ENCODE results near the gene UNC5B.
"Not testable (repeated sequence)": the region's sequence is repeated elsewhere in the genome, so short reads cannot be mapped to it uniquely, and the experiment has no call there.

UNC5B gene

GRCh38 chr10:71209731-71210541, 2.4 kb upstream of the UNC5B start:
- no peak for FAIRE-seq

- FAIRE-seq, result no peak
Measured at GRCh38 chr10:71210542-71210871, 1.9 kb upstream of the UNC5B start.

- no peak for FAIRE-seq
Measured at GRCh38 chr10:71211053-71211452, 1.3 kb upstream of the UNC5B start.

- FAIRE-seq, result no peak
Measured at GRCh38 chr10:71211775-71212317, 524 bp upstream of the UNC5B start.

GRCh38 chr10:71213127-71213621, 804 bp downstream of the UNC5B start:
- no peak for FAIRE-seq

- no peak for FAIRE-seq
Measured at GRCh38 chr10:71213761-71214440, 1.5 kb downstream of the UNC5B start.

GRCh38 chr10:71214641-71215559, 2.5 kb downstream of the UNC5B start:
- FAIRE-seq, result no peak

- no peak for FAIRE-seq
Measured at GRCh38 chr10:71216363-71216695, 4.0 kb downstream of the UNC5B start.

- no peak for FAIRE-seq
Measured at GRCh38 chr10:71216751-71217265, 4.4 kb downstream of the UNC5B start.

GRCh38 chr10:71217266-71218045, 5.1 kb downstream of the UNC5B start:
- no peak for FAIRE-seq

- no peak for FAIRE-seq
Measured at GRCh38 chr10:71218046-71218650, 5.8 kb downstream of the UNC5B start.

GRCh38 chr10:71218651-71219050, 6.3 kb downstream of the UNC5B start:
- FAIRE-seq, result no peak

- not testable (repeated sequence) for FAIRE-seq
Measured at GRCh38 chr10:71219236-71219917, 7.0 kb downstream of the UNC5B start.

GRCh38 chr10:71219918-71220688, 7.7 kb downstream of the UNC5B start:
- no peak for FAIRE-seq

- no peak for FAIRE-seq
Measured at GRCh38 chr10:71220689-71221540, 8.5 kb downstream of the UNC5B start.

GRCh38 chr10:71221586-71222202, 9.3 kb downstream of the UNC5B start:
- FAIRE-seq, result no peak

GRCh38 chr10:71222601-71223346, 10.4 kb downstream of the UNC5B start:
- FAIRE-seq, result no peak

Data from endometrium (tissue), 2 donors.